A673 (cell line): Measurements from ENCODE around the gene SPIC. TPM values are rescaled to one million over a fixed set of nuclear protein-coding genes. Genes with fewer than 3 reads are reported as not detected.

Experiments
- BruUV-seq: library from RNA; stranded (reverse); fragments of 400-500 nt; replicated peaks from 2 replicates; lab custom pipeline; 2021; lab: Mats Ljungman, UMichigan
- CTCF ChIA-PET: fragments of 300-600 bp; sonication (Branson Sonifier 250); formaldehyde crosslinking; loops from one replicate; lab custom pipeline; 2022; ENCODE audit warnings: antibody characterized with exemption; lab: Charles Lee
- POLR2A ChIA-PET: fragments of 300-600 bp; sonication (Branson Sonifier 250); formaldehyde crosslinking; loops from one replicate; lab custom pipeline; 2022; ENCODE audit warnings: antibody characterized with exemption; ENCODE audit not compliant: low non-redundant PET; lab: Charles Lee
- DNase-seq: peaks from one replicate; pipeline ENCODE4 v3.0.0-alpha.2; 2015; ENCODE audit warnings: low spot score
- H3K27ac ChIP-seq: fragments of 200-600 bp; sonication (generic); 2 replicates; pipeline ENCODE4 v1.5.1; 2016; ENCODE audit warnings: mixed run types, low read depth, mild to moderate bottlenecking, mixed read lengths, antibody characterized with exemption, low read length; ENCODE audit not compliant: poor library complexity, severe bottlenecking
- H3K27me3 ChIP-seq: fragments of 200-600 bp; sonication (generic); replicated peaks from 2 replicates; pipeline ENCODE4 v1.6.1; 2017; ENCODE audit warnings: mixed run types, low read depth, mild to moderate bottlenecking, mixed read lengths, antibody characterized with exemption, low read length; ENCODE audit not compliant: insufficient read depth, poor library complexity
- H3K36me3 ChIP-seq: fragments of 200-600 bp; sonication (generic); 2 replicates; pipeline ENCODE4 v1.6.1; 2016; ENCODE audit warnings: mixed run types, mild to moderate bottlenecking, mixed read lengths, antibody characterized with exemption, low read length; ENCODE audit not compliant: insufficient read depth, poor library complexity, severe bottlenecking
- H3K4me1 ChIP-seq: fragments of 200-600 bp; sonication (generic); 2 replicates; pipeline ENCODE4 v1.6.1; 2017; ENCODE audit warnings: mixed run types, mild to moderate bottlenecking, mixed read lengths, antibody characterized with exemption, low read length; ENCODE audit not compliant: insufficient read depth, poor library complexity, severe bottlenecking
- H3K4me3 ChIP-seq: fragments of 200-600 bp; sonication (generic); 2 replicates; pipeline ENCODE4 v1.5.1; 2016; ENCODE audit warnings: low read depth, mixed run types, mild to moderate bottlenecking, mixed read lengths, low read length; ENCODE audit not compliant: poor library complexity, severe bottlenecking
- H3K9me3 ChIP-seq: fragments of 200-600 bp; sonication (generic); 2 replicates; pipeline ENCODE4 v1.6.1; 2016; ENCODE audit warnings: mixed run types, low read depth, mild to moderate bottlenecking, mixed read lengths, antibody characterized with exemption, low read length; ENCODE audit not compliant: poor library complexity, severe bottlenecking
- CTCF ChIP-seq: fragments of 300-800, 200-600 bp; sonication (generic); conservative IDR thresholded peaks from 2 replicates; pipeline ENCODE4 v1.5.1; 2017; ENCODE audit warnings: low read depth, mild to moderate bottlenecking, antibody characterized with exemption, low read length, moderate library complexity, mixed read lengths
- EZH2 ChIP-seq: fragments of 200-600 bp; sonication (generic); IDR thresholded peaks from 2 replicates; pipeline ENCODE4 v1.6.1; 2017; ENCODE audit warnings: borderline replicate concordance, low read depth, mild to moderate bottlenecking, mixed read lengths, antibody characterized with exemption, low read length; ENCODE audit not compliant: poor library complexity, severe bottlenecking
- intact Hi-C: fragments of 100-400 bp; cut with micrococcal nuclease; formaldehyde crosslinking; loops from one replicate; pipeline ENCODE4 v1.10.0; 2022; ENCODE audit not compliant: unreplicated experiment
- total RNA-seq: library from RNA; stranded (reverse); gene quantifications from 2 replicates; pipeline ENCODE4 v1.2.3, GENCODE V29; 2021

SPIC gene
- total RNA-seq, 1 experiment from 2014 or later, result not detected

GRCh38 chr12:101536069-101536674 lies 61.0 kb downstream of the SPIC start:
- Histone ChIP-seq H3K9me3 (no peaks in the 10 kb centered on the region), H3K4me3 (no peak overlapping the region), H3K36me3 (no peaks in the 10 kb centered on the region), H3K27me3 (no peaks in the 10 kb centered on the region), H3K4me1 (no peaks in the 10 kb centered on the region), H3K27ac (no peak overlapping the region)
- TF ChIP-seq CTCF, result no peak
- TF ChIP-seq EZH2, result no peak
- DNase-seq, result no peak
- ChIA-PET CTCF (no interaction called here), POLR2A (no interaction called here)
- intact Hi-C loops, result no loop called here
- no TSS peak for BruUV-seq

Other genes starting within 250 kb of the SPIC start
- gene UTP20, start 195.2 kb upstream of the SPIC start, total RNA-seq, result 41.9 and 53.5 TPM in 2 replicates
- 56.1 and 61.3 TPM in 2 replicates for gene ARL1, start 67.6 kb upstream of the SPIC start, total RNA-seq
- 0.09 and 0.49 TPM in 2 replicates for gene MYBPC1, start 119.6 kb downstream of the SPIC start, total RNA-seq
- gene CHPT1, start 222.3 kb downstream of the SPIC start, total RNA-seq, result 30.2 and 31.6 TPM in 2 replicates